ENCODE data around the gene SMPD3.

The SMPD3 gene

GRCh38 chr16:68367891-68368290 lies 80.4 kb downstream of the SMPD3 start:
- DNase-seq, result no peak

- no peak for DNase-seq
These were observed 80.9 kb downstream of the SMPD3 start for GRCh38 chr16:68367440-68367839.

- DNase-seq, result peak; percentile 67 to 75 (median 70)
These were observed 81.3 kb downstream of the SMPD3 start for GRCh38 chr16:68367030-68367429.

- DNase-seq, result no peak
These were observed 82.2 kb downstream of the SMPD3 start for GRCh38 chr16:68366062-68366461.

- peak; percentile 53 to 81 (median 66) for DNase-seq
These were observed 83.0 kb downstream of the SMPD3 start for GRCh38 chr16:68365167-68365817.

- DNase-seq, result peak; percentile 67 to 86 (median 79)
These were observed 83.7 kb downstream of the SMPD3 start for GRCh38 chr16:68364561-68364998.

GRCh38 chr16:68363658-68364521 lies 84.4 kb downstream of the SMPD3 start:
- DNase-seq, result peak in 1 of 4 experiments; percentile 74

- DNase-seq, result no peak
These were observed 85.2 kb downstream of the SMPD3 start for GRCh38 chr16:68362947-68363657.

GRCh38 chr16:68362262-68362913 lies 85.9 kb downstream of the SMPD3 start:
- DNase-seq, result no peak

- no peak for DNase-seq
These were observed 86.8 kb downstream of the SMPD3 start for GRCh38 chr16:68361485-68361884.

- DNase-seq, result no peak
These were observed 87.4 kb downstream of the SMPD3 start for GRCh38 chr16:68360956-68361355.

- no peak for DNase-seq
These were observed 87.8 kb downstream of the SMPD3 start for GRCh38 chr16:68360547-68360946.

- DNase-seq, result no peak
These were observed 88.7 kb downstream of the SMPD3 start for GRCh38 chr16:68359398-68360191.

GRCh38 chr16:68358951-68359350 lies 89.4 kb downstream of the SMPD3 start:
- no peak for DNase-seq

- no peak for DNase-seq
These were observed 90.4 kb downstream of the SMPD3 start for GRCh38 chr16:68357923-68358322.

- no peak for DNase-seq
These were observed 90.8 kb downstream of the SMPD3 start for GRCh38 chr16:68357521-68357922.

- no peak for DNase-seq
These were observed 91.4 kb downstream of the SMPD3 start for GRCh38 chr16:68356919-68357286.

- peak; percentile 34 to 60 (median 50) for DNase-seq
These were observed 91.9 kb downstream of the SMPD3 start for GRCh38 chr16:68356249-68356918.

GRCh38 chr16:68355447-68356248 lies 92.7 kb downstream of the SMPD3 start:
- DNase-seq, result no peak

GRCh38 chr16:68354816-68355215 lies 93.5 kb downstream of the SMPD3 start:
- no peak for DNase-seq
